Mammary epithelial cell (primary cell): ENCODE measurements around the gene FRY.

Experiments used
- CTCF ChIP-seq, 2 donors: IDR thresholded peaks in 1 of 2; conservative IDR thresholded peaks in 1 of 2; 2 replicates each; pipeline ENCODE4 v1.5.1; 2011 to 2012; ENCODE audit warnings: inconsistent platforms in 2 of 2, low read length in 2 of 2, mild to moderate bottlenecking in 2 of 2, control low read depth in 1 of 2, low read depth in 1 of 2; ENCODE audit not compliant: insufficient read depth in 1 of 2; ENCODE audit errors: extremely low read depth in 1 of 2
- EZH2 ChIP-seq: IDR thresholded peaks from 2 replicates; pipeline ENCODE4 v1.6.1; 2012; ENCODE audit warnings: low read length, inconsistent platforms, borderline replicate concordance

- TF ChIP-seq CTCF (conservative IDR thresholded peaks at IDR 0.05 in 1 of 2, IDR thresholded peaks at IDR 0.05 in 1 of 2; ENCODE audit: extremely low read depth in 1 of 2, insufficient read depth in 1 of 2, low read depth in 1 of 2, low read length in 2 of 2), result no peak
- TF ChIP-seq EZH2, result no peak
These were observed 96.1 kb downstream of the FRY start for GRCh38 chr13:32127691-32128090.
